ENCODE data around the gene CDV3. TPM values are rescaled to one million over a fixed set of nuclear protein-coding genes. Genes with fewer than 3 reads are reported as not detected.

CDV3 gene
- total and polyA plus RNA-seq, 9 of the 15 experiments (the other 6 are each of a cell fraction or from before 2014, with no cell fraction given), result 72.3 to 273 (median 116) TPM

GRCh38 chr3:133573629-133574194 lies at the start of gene CDV3 (continued):
- TF ChIP-seq MGA (IDR thresholded peaks at IDR 0.05), result no peak
- no peak for TF ChIP-seq E2F3 (CRISPR knock-in tag; IDR thresholded peaks at IDR 0.05)
- no peak for TF ChIP-seq MEF2A (IDR thresholded peaks at IDR 0.05; ENCODE audit: control insufficient read depth, low read depth, low read length)
- TF ChIP-seq ZNF140 (CRISPR knock-in tag; IDR thresholded peaks at IDR 0.05), result no peak
- TF ChIP-seq GATA2 (CRISPR knock-in tag; IDR thresholded peaks at IDR 0.05), result no peak
- no peak for TF ChIP-seq SMAD3 (CRISPR knock-in tag; conservative IDR thresholded peaks at IDR 0.05)
- no peak for TF ChIP-seq CBX1 (IDR thresholded peaks at IDR 0.05; ENCODE audit: low read depth)
- no peak for TF ChIP-seq TOE1 (IDR thresholded peaks at IDR 0.05; ENCODE audit: borderline replicate concordance)
- TF ChIP-seq TOE1 (CRISPR knock-in tag; IDR thresholded peaks at IDR 0.05; ENCODE audit: borderline replicate concordance, low read depth), result no peak
- TF ChIP-seq EZH2 (IDR thresholded peaks at IDR 0.05; ENCODE audit: borderline replicate concordance, low read depth, low read length), result no peak
- TF ChIP-seq KLF13 (tag; IDR thresholded peaks at IDR 0.05; ENCODE audit: borderline replicate concordance, low read depth), result no peak
- no peak for TF ChIP-seq BRD9 (IDR thresholded peaks at IDR 0.05; ENCODE audit: low read depth, partially characterized antibody)
- TF ChIP-seq ZNF263 (CRISPR knock-in tag; IDR thresholded peaks at IDR 0.05; ENCODE audit: borderline replicate concordance), result peak; percentile 95
- TF ChIP-seq RNF219 (CRISPR knock-in tag; IDR thresholded peaks at IDR 0.05), result no peak
- no peak for TF ChIP-seq PURB (CRISPR knock-in tag; IDR thresholded peaks at IDR 0.05; ENCODE audit: low read depth)
